Mucosa of gallbladder (tissue), 1 donor: ENCODE results near the gene RAPGEF4. TPM values are rescaled to one million over a fixed set of nuclear protein-coding genes. Genes with fewer than 3 reads are reported as not detected.
A peak's percentile ranks its signal among the peaks of the same experiment; 100 is the strongest.

Experiments used
- DNase-seq: peaks from one replicate; pipeline ENCODE4 v3.0.0-alpha.2; 2020; ENCODE audit warnings: low spot score
- total RNA-seq: library from RNA; stranded (reverse); gene quantifications from one replicate; pipeline ENCODE4 v1.2.1, GENCODE V29; 2021
- donor health status: DM: no; HTN: no; CAD: no.

Gene RAPGEF4
- total RNA-seq, result 6.4 TPM

- no peak for DNase-seq
These were observed at the start of gene RAPGEF4 for GRCh38 chr2:172735582-172736423. Gene RAPGEF4 (plus strand): TSS chr2:172735845. CDS start chr2:172735984, 139 bp downstream.

GRCh38 chr2:172693037-172693436, 42.6 kb upstream of the RAPGEF4 start:
- DNase-seq, result peak; percentile 32

GRCh38 chr2:172693529-172694455, 41.9 kb upstream of the RAPGEF4 start:
- no peak for DNase-seq

- DNase-seq, result no peak
These were observed 38.3 kb upstream of the RAPGEF4 start for GRCh38 chr2:172697296-172697695.

GRCh38 chr2:172698041-172698863, 37.4 kb upstream of the RAPGEF4 start:
- DNase-seq, result no peak

- DNase-seq, result no peak
These were observed 34.4 kb upstream of the RAPGEF4 start for GRCh38 chr2:172701250-172701649.

- no peak for DNase-seq
These were observed 33.2 kb upstream of the RAPGEF4 start for GRCh38 chr2:172702451-172702850.

GRCh38 chr2:172704072-172704936, 31.3 kb upstream of the RAPGEF4 start:
- DNase-seq, result no peak

GRCh38 chr2:172705352-172705751, 30.3 kb upstream of the RAPGEF4 start:
- no peak for DNase-seq

- no peak for DNase-seq
These were observed 27.4 kb upstream of the RAPGEF4 start for GRCh38 chr2:172708247-172708646.

GRCh38 chr2:172709566-172710291, 25.9 kb upstream of the RAPGEF4 start:
- DNase-seq, result no peak

- no peak for DNase-seq
These were observed 25.0 kb upstream of the RAPGEF4 start for GRCh38 chr2:172710584-172711047.

- no peak for DNase-seq
These were observed 24.5 kb upstream of the RAPGEF4 start for GRCh38 chr2:172711110-172711509.

GRCh38 chr2:172712251-172712650, 23.4 kb upstream of the RAPGEF4 start:
- no peak for DNase-seq

- no peak for DNase-seq
These were observed 22.2 kb upstream of the RAPGEF4 start for GRCh38 chr2:172713365-172713875.

GRCh38 chr2:172722481-172722880, 13.2 kb upstream of the RAPGEF4 start:
- DNase-seq, result no peak

GRCh38 chr2:172723286-172723685, 12.4 kb upstream of the RAPGEF4 start:
- DNase-seq, result no peak

GRCh38 chr2:172724724-172725123, 10.9 kb upstream of the RAPGEF4 start:
- no peak for DNase-seq

- DNase-seq, result no peak
These were observed 10.4 kb upstream of the RAPGEF4 start for GRCh38 chr2:172725284-172725683.

- DNase-seq, result no peak
These were observed 9.9 kb upstream of the RAPGEF4 start for GRCh38 chr2:172725746-172726145.
